Testis (tissue), 3 donors: ENCODE measurements around the gene CLDN10. TPM values are rescaled to one million over a fixed set of nuclear protein-coding genes. Genes with fewer than 3 reads are reported as not detected.

Experiments
- DNase-seq: peaks from one replicate; pipeline ENCODE4 v3.0.0-alpha.2; 2019
- H3K27ac ChIP-seq, 2 donors: fragments of 200-600 bp; sonication (generic); one replicate each; pipeline ENCODE4 v1.5.1; 2019
- H3K27me3 ChIP-seq: fragments of 200-600 bp; sonication (generic); one replicate; pipeline ENCODE4 v1.5.1; 2019
- H3K36me3 ChIP-seq: fragments of 200-600 bp; sonication (generic); one replicate; pipeline ENCODE4 v1.5.1; 2017; ENCODE audit warnings: low read depth; ENCODE audit errors: missing control alignments
- H3K4me1 ChIP-seq: fragments of 200-600 bp; sonication (generic); one replicate; pipeline ENCODE4 v1.5.1; 2019
- H3K4me3 ChIP-seq, 2 donors: fragments of 200-600 bp; sonication (generic); one replicate each; pipeline ENCODE4 v1.5.1; 2017 to 2019
- H3K9me3 ChIP-seq: fragments of 200-600 bp; sonication (generic); one replicate; pipeline ENCODE4 v1.5.1; 2017
- POLR2A ChIP-seq: fragments of 450-650 bp; IDR thresholded peaks from one replicate; pipeline ENCODE4 v1.6.1; 2017; ENCODE audit warnings: antibody characterized with exemption, mild to moderate bottlenecking, moderate library complexity
- WGBS, 2 donors: methylation state at CpG; one replicate each; pipeline ENCODE4 v1.1.5; 2018; 5-methylcytosine and 5-hydroxymethylcytosine counted together
- intact Hi-C: fragments of 100-400 bp; cut with DNase I; formaldehyde crosslinking; loops from one replicate; pipeline ENCODE4 v1.15.1; 2023; ENCODE audit warnings: low total_unique reads
- polyA plus RNA-seq: library from polyadenylated mRNA; stranded (reverse); fragments of 350-450 nt; fragmentation: Illumina TruSeq; extraction: RNeasy Lipid Tissue Mini Kit (QIAGEN cat#74804); gene quantifications from one replicate; pipeline ENCODE4 v1.2.3, GENCODE V29; 2014; ENCODE audit warnings: low read depth, low replicate concordance; ENCODE audit not compliant: insufficient read depth
- total RNA-seq, 2 donors: library from RNA; depleted of rRNA; stranded (reverse); fragments of >200 nt; gene quantifications; one replicate each; pipeline ENCODE4 v1.2.3, GENCODE V29; 2016
- TF ChIP-seq, protein P1 (sequence below), 3 experiments: fragments of 450-650 bp in 2 of 3; fragments of 200-600 bp in 1 of 3; sonication (generic) in 1 of 3; IDR thresholded peaks; one replicate each; pipeline ENCODE4 v1.5.1; 2016 to 2019; ENCODE audit warnings: antibody characterized with exemption in 3 of 3, mild to moderate bottlenecking in 2 of 3, moderate library complexity in 1 of 3

The CLDN10 gene
- total and polyA plus RNA-seq, 3 donors from 2014 or later, result 1.3 to 3.3 (median 1.8) TPM

- DNase-seq, result no peak
- no peaks in the 10 kb centered on the region for H3K27me3 ChIP-seq
- H3K9me3 ChIP-seq, result no peaks in the 10 kb centered on the region
- TF ChIP-seq, protein P1, sequence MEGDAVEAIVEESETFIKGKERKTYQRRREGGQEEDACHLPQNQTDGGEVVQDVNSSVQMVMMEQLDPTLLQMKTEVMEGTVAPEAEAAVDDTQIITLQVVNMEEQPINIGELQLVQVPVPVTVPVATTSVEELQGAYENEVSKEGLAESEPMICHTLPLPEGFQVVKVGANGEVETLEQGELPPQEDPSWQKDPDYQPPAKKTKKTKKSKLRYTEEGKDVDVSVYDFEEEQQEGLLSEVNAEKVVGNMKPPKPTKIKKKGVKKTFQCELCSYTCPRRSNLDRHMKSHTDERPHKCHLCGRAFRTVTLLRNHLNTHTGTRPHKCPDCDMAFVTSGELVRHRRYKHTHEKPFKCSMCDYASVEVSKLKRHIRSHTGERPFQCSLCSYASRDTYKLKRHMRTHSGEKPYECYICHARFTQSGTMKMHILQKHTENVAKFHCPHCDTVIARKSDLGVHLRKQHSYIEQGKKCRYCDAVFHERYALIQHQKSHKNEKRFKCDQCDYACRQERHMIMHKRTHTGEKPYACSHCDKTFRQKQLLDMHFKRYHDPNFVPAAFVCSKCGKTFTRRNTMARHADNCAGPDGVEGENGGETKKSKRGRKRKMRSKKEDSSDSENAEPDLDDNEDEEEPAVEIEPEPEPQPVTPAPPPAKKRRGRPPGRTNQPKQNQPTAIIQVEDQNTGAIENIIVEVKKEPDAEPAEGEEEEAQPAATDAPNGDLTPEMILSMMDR (IDR thresholded peaks at IDR 0.05), result no peak
- no peak for TF ChIP-seq POLR2A
- intact Hi-C loops, result no loop called here
- no peaks in the 10 kb centered on the region for H3K4me1 ChIP-seq
- H3K27ac ChIP-seq, result no peak overlapping the region
- 49 to 60% methylated on average over 1 of the region's 1 CpG for WGBS, 2 donors
- no peak overlapping the region for H3K4me3 ChIP-seq
- no peaks in the 10 kb centered on the region for H3K36me3 ChIP-seq
These were observed 54.8 kb downstream of the CLDN10 start for GRCh38 chr13:95607366-95607765.

DNA sequence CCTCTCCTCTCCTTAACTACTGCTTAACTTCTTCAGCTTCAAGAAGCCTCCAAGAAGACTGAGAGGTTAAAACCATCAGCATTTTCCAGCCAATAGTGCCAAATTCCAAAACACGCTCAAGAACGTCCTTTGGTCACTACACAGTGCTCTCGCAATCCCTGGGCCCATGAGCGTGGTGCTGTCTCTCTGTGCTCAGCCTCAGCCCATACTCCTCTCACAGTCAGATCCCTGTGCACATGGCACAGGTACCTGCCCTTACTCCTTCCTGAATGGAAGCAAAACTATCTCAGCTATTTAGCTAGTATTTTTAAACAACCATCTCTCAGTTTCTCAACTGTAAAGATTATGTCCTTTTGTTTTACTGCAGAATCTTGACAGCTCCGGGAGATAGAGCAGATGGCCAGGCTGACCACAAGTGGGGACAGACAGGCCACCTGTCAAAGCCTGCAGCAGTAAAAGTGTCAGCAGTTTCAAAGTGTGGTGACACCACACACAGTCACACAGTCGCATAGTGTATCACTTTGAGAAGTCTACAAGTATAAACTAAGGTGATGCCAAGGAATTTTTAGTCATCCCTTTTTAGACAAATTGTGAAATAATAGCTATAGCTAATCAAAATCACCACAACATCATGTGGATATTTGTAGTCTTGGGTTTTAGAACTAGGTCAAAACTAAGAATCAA, 56.3 kb downstream of the CLDN10 start:
- no peaks in the 10 kb centered on the region for H3K27me3 ChIP-seq

DNA sequence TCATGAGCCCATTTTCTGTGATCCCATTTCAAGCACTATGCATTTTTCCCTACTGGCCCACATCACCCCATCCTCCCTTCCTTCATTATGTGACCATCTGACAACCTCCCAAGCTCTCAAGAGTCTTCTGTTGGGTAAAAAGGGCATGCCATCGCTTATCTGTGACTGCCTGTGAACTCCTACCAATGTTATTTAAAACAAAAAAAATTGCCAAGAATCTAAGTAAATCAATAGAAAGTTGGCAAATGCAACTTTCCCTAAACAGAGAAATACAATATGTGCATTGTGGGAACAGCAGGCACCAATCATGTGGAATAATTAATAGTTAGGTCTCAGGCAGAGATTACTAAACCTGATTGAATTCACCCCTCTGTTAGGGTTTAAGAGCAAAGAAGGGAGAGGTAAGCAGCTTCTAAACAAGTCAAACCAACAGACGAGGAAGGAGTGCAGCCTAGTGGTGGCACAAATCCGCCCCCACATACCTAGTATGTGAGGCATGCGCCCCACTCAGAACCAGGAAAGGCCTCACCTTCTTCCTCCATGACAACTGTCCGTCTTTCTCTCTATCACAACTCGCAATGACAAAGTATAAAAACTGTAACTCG, 62.2 kb downstream of the CLDN10 start:
- Histone ChIP-seq H3K4me1 (no peaks in the 10 kb centered on the region), H3K36me3 (no peaks in the 10 kb centered on the region), H3K4me3 (no peak overlapping the region), H3K27me3 (no peaks in the 10 kb centered on the region), H3K27ac (no peak overlapping the region), H3K9me3 (no peaks in the 10 kb centered on the region)
- TF ChIP-seq POLR2A, result no peak
- TF ChIP-seq, protein P1 (IDR thresholded peaks at IDR 0.05), result no peak
- 89 to 91% methylated on average over 7 of the region's 7 CpGs for WGBS, 2 donors
- intact Hi-C loops, result no loop called here
- no peak for DNase-seq

More for the DNA sequence above, 56.3 kb downstream of the CLDN10 start:
- Histone ChIP-seq H3K27ac (no peak overlapping the region), H3K36me3 (no peaks in the 10 kb centered on the region), H3K9me3 (no peaks in the 10 kb centered on the region), H3K4me1 (no peaks in the 10 kb centered on the region), H3K4me3 (no peak overlapping the region)
- no peak for DNase-seq
- WGBS, 2 donors, result 71 to 75% methylated on average over 6 of the region's 6 CpGs
- TF ChIP-seq, protein P1 (IDR thresholded peaks at IDR 0.05), result no peak
- no peak for TF ChIP-seq POLR2A
- intact Hi-C loops, result no loop called here

DNA sequence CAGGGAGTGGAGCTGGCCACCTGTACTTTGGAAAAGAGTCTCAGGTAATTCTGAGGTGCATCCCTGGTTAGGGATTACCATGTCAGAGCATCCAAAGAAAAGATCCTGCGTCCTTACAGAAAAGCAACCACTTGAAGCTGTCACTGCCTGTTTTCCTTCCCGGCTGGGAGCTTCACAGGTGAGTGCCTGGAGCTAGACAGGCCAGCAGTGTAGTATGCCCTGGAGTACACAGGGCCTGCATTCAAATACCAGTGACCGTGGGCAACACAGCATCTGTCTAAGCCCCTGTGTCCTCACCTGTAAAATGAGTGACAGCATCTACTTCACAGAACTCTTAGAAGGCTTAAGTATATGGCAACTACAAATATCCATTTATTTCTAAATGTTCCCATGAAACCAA, 63.0 kb downstream of the CLDN10 start:
- Histone ChIP-seq H3K27me3 (no peaks in the 10 kb centered on the region), H3K36me3 (no peaks in the 10 kb centered on the region), H3K27ac (no peak overlapping the region), H3K4me1 (no peaks in the 10 kb centered on the region), H3K9me3 (no peaks in the 10 kb centered on the region), H3K4me3 (no peak overlapping the region)
- intact Hi-C loops, result no loop called here
- no peak for TF ChIP-seq POLR2A
- TF ChIP-seq, protein P1 (IDR thresholded peaks at IDR 0.05), result no peak
- DNase-seq, result no peak
- 93 to 97% methylated on average over 3 of the region's 3 CpGs for WGBS, 2 donors
